T follicular helper cell (primary cell): Measurements from ENCODE around the gene GRID2IP.

ENCODE experiments used
- DNase-seq: peaks from one replicate; pipeline ENCODE4 v3.0.0-alpha.2; 2020; ENCODE audit warnings: low read depth

Gene GRID2IP

GRCh38 chr7:6562106-6562505 lies 10.8 kb upstream of the GRID2IP start:
- no peak for DNase-seq

GRCh38 chr7:6559896-6560295 lies 8.6 kb upstream of the GRID2IP start:
- no peak for DNase-seq

GRCh38 chr7:6558837-6559236 lies 7.6 kb upstream of the GRID2IP start:
- no peak for DNase-seq

GRCh38 chr7:6556196-6556595 lies 4.9 kb upstream of the GRID2IP start:
- no peak for DNase-seq

- DNase-seq: no peak
These were observed 3.6 kb upstream of the GRID2IP start for GRCh38 chr7:6554848-6555247.

GRCh38 chr7:6553448-6554044 lies 2.3 kb upstream of the GRID2IP start:
- DNase-seq: no peak

- no peak for DNase-seq
These were observed 3.9 kb downstream of the GRID2IP start for GRCh38 chr7:6547400-6547799.

GRCh38 chr7:6546498-6547251 lies 4.6 kb downstream of the GRID2IP start:
- no peak for DNase-seq

- DNase-seq: no peak
These were observed 5.7 kb downstream of the GRID2IP start for GRCh38 chr7:6545398-6546126.

GRCh38 chr7:6542368-6542767 lies 8.9 kb downstream of the GRID2IP start:
- no peak for DNase-seq

GRCh38 chr7:6536262-6537260 lies 14.7 kb downstream of the GRID2IP start:
- no peak for DNase-seq

- no peak for DNase-seq
These were observed 17.3 kb downstream of the GRID2IP start for GRCh38 chr7:6533893-6534495.

- no peak for DNase-seq
These were observed 18.7 kb downstream of the GRID2IP start for GRCh38 chr7:6532516-6532915.

- DNase-seq: no peak
These were observed 19.6 kb downstream of the GRID2IP start for GRCh38 chr7:6531492-6532279.

GRCh38 chr7:6530626-6531491 lies 20.4 kb downstream of the GRID2IP start:
- peak; percentile 39 for DNase-seq

GRCh38 chr7:6529643-6530042 lies 21.6 kb downstream of the GRID2IP start:
- DNase-seq: no peak

GRCh38 chr7:6528401-6529130 lies 22.7 kb downstream of the GRID2IP start:
- DNase-seq: no peak

GRCh38 chr7:6526997-6527378 lies 24.3 kb downstream of the GRID2IP start:
- DNase-seq: no peak
